ENCODE results near the gene ANKRD16. TPM values are rescaled to one million over a fixed set of nuclear protein-coding genes. Genes with fewer than 3 reads are reported as not detected.

ANKRD16 gene
- total and polyA plus RNA-seq, 8 donors = 2.2 to 233 (median 8.2) TPM

GRCh38 chr10:5862360-5862961 lies 27.2 kb downstream of the ANKRD16 start:
- H3K27me3 ChIP-seq = no peaks in the 10 kb centered on the region
- H3K4me3 ChIP-seq = no peak overlapping the region
- H3K9me3 ChIP-seq = no peaks in the 10 kb centered on the region
- intact Hi-C loops (cut with DNase I; ENCODE audit: low total_unique reads) = loop anchor here (10.0 kb wide), 1 partner anchor 428 kb away; no protein-coding TSS in a partner anchor
- no peak for TF ChIP-seq POLR2A (IDR thresholded peaks at IDR 0.05)
- no peak for TF ChIP-seq POLR2AphosphoS5 (IDR thresholded peaks at IDR 0.05)
- no peak for TF ChIP-seq EP300 (IDR thresholded peaks at IDR 0.05)
- no peak for TF ChIP-seq CTCF (IDR thresholded peaks at IDR 0.05)
- 89 to 97% (median 96%) methylated on average over 7 of the region's 7 CpGs for WGBS, 5 donors
- peaks cover 0 to 15% (median 0%) of the 10 kb centered on the region in 4 donors for H3K4me1 ChIP-seq
- DNase-seq = no peak
- peaks cover 0 to 21% (median 0%) of the 10 kb centered on the region in 4 donors for H3K36me3 ChIP-seq
- no peak overlapping the region for H3K27ac ChIP-seq

GRCh38 chr10:5860066-5860465 lies 29.6 kb downstream of the ANKRD16 start:
- WGBS, 5 donors = 83 to 92% (median 89%) methylated on average over 7 of the region's 7 CpGs
- TF ChIP-seq EP300 (IDR thresholded peaks at IDR 0.05) (no peak), CTCF (IDR thresholded peaks at IDR 0.05) (no peak), POLR2AphosphoS5 (IDR thresholded peaks at IDR 0.05) (no peak), POLR2A (IDR thresholded peaks at IDR 0.05) (no peak)
- Histone ChIP-seq H3K4me3 (no peak overlapping the region), H3K9me3 (no peaks in the 10 kb centered on the region), H3K27me3 (no peaks in the 10 kb centered on the region), H3K36me3 (peaks cover 0 to 21% (median 0%) of the 10 kb centered on the region in 4 donors), H3K4me1 (peaks cover 0 to 15% (median 0%) of the 10 kb centered on the region in 4 donors), H3K27ac (no peak overlapping the region)
- DNase-seq = no peak
- intact Hi-C loops (cut with DNase I; ENCODE audit: low total_unique reads) = loop anchor here (10.0 kb wide), 1 partner anchor 425 kb away; no protein-coding TSS in a partner anchor

GRCh38 chr10:5858811-5859210 lies 30.9 kb downstream of the ANKRD16 start:
- H3K36me3 ChIP-seq = peaks cover 0 to 20% (median 0%) of the 10 kb centered on the region in 4 donors
- H3K4me1 ChIP-seq = peaks cover 0 to 15% (median 0%) of the 10 kb centered on the region in 4 donors
- H3K27me3 ChIP-seq = no peaks in the 10 kb centered on the region
- no peak overlapping the region for H3K4me3 ChIP-seq
- 83 to 95% (median 89%) methylated on average over 5 of the region's 5 CpGs for WGBS, 5 donors
- no peaks in the 10 kb centered on the region for H3K9me3 ChIP-seq
- no peak for DNase-seq
- intact Hi-C loops (cut with DNase I; ENCODE audit: low total_unique reads) = no loop called here
- TF ChIP-seq CTCF (IDR thresholded peaks at IDR 0.05) = no peak
- no peak overlapping the region for H3K27ac ChIP-seq

GRCh38 chr10:5856701-5857004 lies 33.0 kb downstream of the ANKRD16 start:
- no peak for DNase-seq
- H3K36me3 ChIP-seq = peaks cover 0 to under 1% (median 0%) of the 10 kb centered on the region in 4 donors
- H3K27ac ChIP-seq = no peak overlapping the region
- intact Hi-C loops (cut with DNase I; ENCODE audit: low total_unique reads) = no loop called here
- TF ChIP-seq POLR2AphosphoS5 (IDR thresholded peaks at IDR 0.05) (no peak), POLR2A (IDR thresholded peaks at IDR 0.05) (no peak), CTCF (IDR thresholded peaks at IDR 0.05) (no peak), EP300 (IDR thresholded peaks at IDR 0.05) (no peak)
- H3K27me3 ChIP-seq = no peaks in the 10 kb centered on the region
- no peaks in the 10 kb centered on the region for H3K9me3 ChIP-seq
- H3K4me3 ChIP-seq = no peak overlapping the region
- H3K4me1 ChIP-seq = peaks cover 0 to 15% (median 0%) of the 10 kb centered on the region in 4 donors
- 49 to 63% (median 57%) methylated on average over 7 of the region's 7 CpGs for WGBS, 5 donors

Data from stomach (tissue), 9 donors.